ENCODE data around the gene B4GALT4. TPM values are rescaled to one million over a fixed set of nuclear protein-coding genes. Genes with fewer than 3 reads are reported as not detected.

Gene B4GALT4
- total RNA-seq, 1 donor from 2014 or later, result 11.5 TPM

GRCh38 chr3:119237299-119237698, 3.4 kb downstream of the B4GALT4 start:
- DNase-seq, result no peak

GRCh38 chr3:119236756-119237155, 3.9 kb downstream of the B4GALT4 start:
- no peak for DNase-seq

GRCh38 chr3:119235151-119235550, 5.5 kb downstream of the B4GALT4 start:
- DNase-seq, result no peak

GRCh38 chr3:119234610-119235009, 6.1 kb downstream of the B4GALT4 start:
- DNase-seq, result no peak

GRCh38 chr3:119230745-119231144, 9.9 kb downstream of the B4GALT4 start:
- DNase-seq, result no peak

- DNase-seq, result no peak
These were observed 10.6 kb downstream of the B4GALT4 start for GRCh38 chr3:119230071-119230470.

- DNase-seq, result no peak
These were observed 11.5 kb downstream of the B4GALT4 start for GRCh38 chr3:119229190-119229589.

- no peak for DNase-seq
These were observed 12.1 kb downstream of the B4GALT4 start for GRCh38 chr3:119228373-119229145.

GRCh38 chr3:119227070-119227850, 13.4 kb downstream of the B4GALT4 start:
- no peak for DNase-seq

GRCh38 chr3:119225121-119225520, 15.6 kb downstream of the B4GALT4 start:
- DNase-seq, result no peak

GRCh38 chr3:119223511-119223910, 17.2 kb downstream of the B4GALT4 start:
- DNase-seq, result no peak

GRCh38 chr3:119222391-119222790, 18.3 kb downstream of the B4GALT4 start:
- no peak for DNase-seq

- no peak for DNase-seq
These were observed 18.8 kb downstream of the B4GALT4 start for GRCh38 chr3:119221779-119222320.

- no peak for DNase-seq
These were observed 19.6 kb downstream of the B4GALT4 start for GRCh38 chr3:119220970-119221667.

GRCh38 chr3:119220198-119220597, 20.5 kb downstream of the B4GALT4 start:
- DNase-seq, result no peak

- no peak for DNase-seq
These were observed 21.6 kb downstream of the B4GALT4 start for GRCh38 chr3:119219069-119219468.

GRCh38 chr3:119211803-119212202, 28.9 kb downstream of the B4GALT4 start:
- no peak for DNase-seq

- DNase-seq, result no peak
These were observed 29.5 kb downstream of the B4GALT4 start for GRCh38 chr3:119211193-119211592.

GRCh38 chr3:119207512-119207875, 33.2 kb downstream of the B4GALT4 start:
- DNase-seq, result no peak

GRCh38 chr3:119206611-119207511, 33.8 kb downstream of the B4GALT4 start:
- DNase-seq, result no peak

GRCh38 chr3:119205685-119206084, 35.0 kb downstream of the B4GALT4 start:
- DNase-seq, result no peak

GRCh38 chr3:119205209-119205608, 35.5 kb downstream of the B4GALT4 start:
- DNase-seq, result no peak

All from occipital lobe (tissue), 2 donors.